ENCODE measurements around the gene HSPB8.
"Not testable (repeated sequence)": the region's sequence is repeated elsewhere in the genome, so short reads cannot be mapped to it uniquely, and the experiment has no call there.

HSPB8 gene

GRCh38 chr12:119207063-119207560 is 28.4 kb downstream of the HSPB8 start:
- DNase-seq = no peak

DNA sequence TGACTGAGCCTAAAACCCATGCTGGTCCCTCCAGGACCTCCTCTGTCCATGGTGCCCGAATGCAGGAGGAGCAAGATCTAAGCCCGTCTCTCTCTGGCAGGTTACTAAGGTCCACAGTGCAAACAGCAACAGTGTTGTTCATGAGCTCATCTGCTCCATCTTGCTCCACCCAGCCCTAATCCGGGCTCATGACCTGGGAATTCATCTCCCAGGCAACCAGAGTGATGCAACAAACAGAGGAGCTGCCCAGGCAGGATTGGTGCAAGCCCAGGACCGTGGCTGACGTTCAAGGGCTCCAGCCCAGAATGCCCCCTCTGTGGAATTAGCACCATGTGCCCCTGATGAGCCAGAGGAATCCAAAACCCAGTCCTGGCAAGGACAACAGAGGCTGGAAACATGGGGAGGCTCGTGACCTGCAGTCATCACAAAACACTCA is 29.9 kb downstream of the HSPB8 start:
- no peak for DNase-seq

DNA sequence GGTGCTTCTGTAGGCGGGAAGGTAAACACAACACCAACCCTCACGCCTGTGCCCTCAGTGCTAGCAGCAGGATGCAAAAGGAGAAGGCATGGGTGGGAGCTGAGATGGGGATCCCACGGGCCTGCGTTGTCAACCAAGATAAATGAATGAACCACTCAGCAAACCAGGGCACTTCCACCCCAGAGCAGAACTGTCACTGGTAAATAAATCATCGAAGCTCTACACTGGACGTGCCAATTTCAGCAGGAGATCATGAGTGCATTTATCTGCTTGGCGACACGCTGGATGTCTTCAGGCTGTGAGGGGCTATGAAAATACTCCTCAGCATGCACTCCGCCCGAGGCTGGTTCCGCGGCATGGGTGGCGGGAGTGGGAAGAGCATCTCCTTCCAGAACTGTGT is 33.2 kb downstream of the HSPB8 start:
- DNase-seq = no peak

GRCh38 chr12:119216084-119216483 is 37.4 kb downstream of the HSPB8 start:
- DNase-seq = no peak

GRCh38 chr12:119218875-119219274 is 40.1 kb downstream of the HSPB8 start:
- not testable (repeated sequence) for DNase-seq

DNA sequence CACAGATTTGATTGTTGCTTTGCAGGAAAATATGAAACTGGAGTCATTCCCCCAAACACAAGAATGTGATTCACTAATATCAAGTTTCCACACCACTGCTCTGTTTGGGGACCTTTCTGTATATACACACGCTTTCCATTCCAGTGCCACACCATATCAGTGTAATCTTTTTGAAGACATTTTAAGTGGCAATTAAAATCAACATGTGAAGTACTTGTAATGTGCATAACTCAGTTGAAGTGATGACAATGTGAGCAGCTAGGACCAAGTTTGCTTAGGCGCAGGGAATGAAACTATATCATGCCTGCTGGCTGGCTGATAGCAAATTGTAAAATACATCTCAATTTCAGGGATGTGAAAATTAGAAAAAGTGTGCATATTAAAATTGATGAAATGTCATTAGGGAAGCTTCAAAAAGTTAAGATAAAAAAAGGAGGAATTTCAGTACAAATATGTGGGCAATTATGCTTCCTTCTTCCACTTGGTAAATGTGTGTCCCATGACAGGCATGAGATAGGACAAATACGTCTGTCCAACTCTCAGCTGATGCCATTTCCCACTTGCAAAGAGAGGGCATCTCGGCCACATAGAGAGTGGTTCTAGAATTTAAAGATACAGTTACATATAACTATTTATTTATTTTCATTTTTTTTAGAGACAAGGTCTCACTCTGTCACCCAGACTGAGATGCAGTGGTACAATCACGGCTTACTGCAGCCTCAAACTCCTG is 43.7 kb downstream of the HSPB8 start:
- no peak for DNase-seq

GRCh38 chr12:119225454-119225853 is 46.7 kb downstream of the HSPB8 start:
- DNase-seq = no peak

DNA sequence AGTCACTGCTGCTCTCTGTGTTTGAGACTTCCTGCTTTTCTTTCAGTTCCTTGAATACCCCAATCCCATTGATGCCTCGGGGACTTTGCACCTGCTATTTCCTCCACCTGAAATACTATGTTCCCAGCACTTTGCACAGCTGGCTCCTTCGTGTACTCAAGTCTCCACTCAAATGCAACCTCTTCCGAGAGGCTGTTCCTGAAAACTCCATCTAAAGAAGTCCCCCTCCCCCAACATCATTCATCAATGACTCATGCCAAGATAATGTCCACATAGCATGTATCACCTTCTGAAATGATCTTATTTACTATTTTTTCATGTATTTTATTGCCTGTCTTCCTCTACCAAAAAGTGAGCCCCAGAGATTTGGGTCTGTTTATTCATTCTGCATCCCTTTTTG is 48.6 kb downstream of the HSPB8 start:
- no peak for DNase-seq

GRCh38 chr12:119229205-119229604 is 50.5 kb downstream of the HSPB8 start:
- no peak for DNase-seq

GRCh38 chr12:119229837-119230236 is 51.1 kb downstream of the HSPB8 start:
- DNase-seq = no peak

- DNase-seq = no peak
These were observed 52.1 kb downstream of the HSPB8 start for GRCh38 chr12:119230807-119231206.

DNA sequence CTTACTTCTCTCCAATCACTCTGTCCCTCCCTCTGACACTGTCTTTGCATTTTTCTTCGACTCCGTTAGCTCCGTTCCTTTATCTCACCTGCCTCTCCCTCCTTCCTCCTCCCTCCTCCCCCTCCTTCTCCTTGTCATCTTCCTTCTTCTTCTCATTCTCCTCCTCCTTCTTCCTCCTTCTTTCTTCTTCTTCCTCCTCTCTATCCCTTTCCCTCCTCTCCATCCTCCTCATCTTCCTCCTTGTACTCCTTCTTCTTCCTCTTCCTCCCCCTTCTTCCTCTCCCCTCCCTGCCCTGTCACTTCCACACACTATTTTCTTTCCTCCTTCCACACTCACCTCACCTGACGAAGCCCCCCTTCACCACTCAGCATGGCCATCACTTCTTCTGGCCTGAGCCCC is 53.0 kb downstream of the HSPB8 start:
- DNase-seq = no peak

GRCh38 chr12:119235197-119235751 is 56.5 kb downstream of the HSPB8 start:
- no peak for DNase-seq

- no peak for DNase-seq
These were observed 57.6 kb downstream of the HSPB8 start for GRCh38 chr12:119236372-119236771.

GRCh38 chr12:119239040-119239439 is 60.3 kb downstream of the HSPB8 start:
- DNase-seq = no peak

GRCh38 chr12:119241049-119241448 is 62.3 kb downstream of the HSPB8 start:
- no peak for DNase-seq

GRCh38 chr12:119241580-119242169 is 62.9 kb downstream of the HSPB8 start:
- no peak for DNase-seq

Measured in CD4-positive, alpha-beta T cell treated with Interleukin-10 for 1 hour (primary cell).